Hepatocyte (in vitro differentiated cells): ENCODE data around the gene CTNND2.

ENCODE experiments used
- CTCF ChIP-seq: fragments of 200-600 bp; sonication (generic); IDR thresholded peaks from 2 replicates; pipeline ENCODE4 v1.5.1; 2016; ENCODE audit warnings: antibody characterized with exemption, mild to moderate bottlenecking; ENCODE audit not compliant: poor library complexity
- EZH2 ChIP-seq: fragments of 200-600 bp; sonication (generic); IDR thresholded peaks from 2 replicates; pipeline ENCODE4 v1.6.1; 2016; ENCODE audit warnings: antibody characterized with exemption, mild to moderate bottlenecking, borderline replicate concordance

GRCh38 chr5:11411621-11412020 lies 492.6 kb downstream of the CTNND2 start:
- TF ChIP-seq CTCF = no peak
- no peak for TF ChIP-seq EZH2
